Measurements from ENCODE around the gene TNFRSF13B.
"Not testable (repeated sequence)": the region's sequence is repeated elsewhere in the genome, so short reads cannot be mapped to it uniquely, and the experiment has no call there.

TNFRSF13B gene

GRCh38 chr17:16906680-16907079, 65.2 kb downstream of the TNFRSF13B start:
- no peak for DNase-seq

GRCh38 chr17:16905593-16906191, 66.2 kb downstream of the TNFRSF13B start:
- no peak for DNase-seq

GRCh38 chr17:16903070-16903469, 68.8 kb downstream of the TNFRSF13B start:
- DNase-seq = not testable (repeated sequence)

GRCh38 chr17:16900288-16900882, 71.5 kb downstream of the TNFRSF13B start:
- DNase-seq = no peak

GRCh38 chr17:16897211-16897896, 74.6 kb downstream of the TNFRSF13B start:
- DNase-seq = not testable (repeated sequence)

GRCh38 chr17:16896235-16896634, 75.7 kb downstream of the TNFRSF13B start:
- not testable (repeated sequence) for DNase-seq

- not testable (repeated sequence) for DNase-seq
Observed at GRCh38 chr17:16893527-16893926, 78.4 kb downstream of the TNFRSF13B start.

GRCh38 chr17:16892876-16893454, 79.0 kb downstream of the TNFRSF13B start:
- DNase-seq = not testable (repeated sequence)

GRCh38 chr17:16889088-16889465, 82.8 kb downstream of the TNFRSF13B start:
- DNase-seq = no peak
